ENCODE data around the gene NVL. TPM values are rescaled to one million over a fixed set of nuclear protein-coding genes. Genes with fewer than 3 reads are reported as not detected.
A peak's percentile ranks its signal among the peaks of the same experiment; 100 is the strongest.
"Not testable (repeated sequence)": the region's sequence is repeated elsewhere in the genome, so short reads cannot be mapped to it uniquely, and the experiment has no call there.

The NVL gene
- total RNA-seq, 1 donor from 2014 or later: 22.3 TPM

DNA sequence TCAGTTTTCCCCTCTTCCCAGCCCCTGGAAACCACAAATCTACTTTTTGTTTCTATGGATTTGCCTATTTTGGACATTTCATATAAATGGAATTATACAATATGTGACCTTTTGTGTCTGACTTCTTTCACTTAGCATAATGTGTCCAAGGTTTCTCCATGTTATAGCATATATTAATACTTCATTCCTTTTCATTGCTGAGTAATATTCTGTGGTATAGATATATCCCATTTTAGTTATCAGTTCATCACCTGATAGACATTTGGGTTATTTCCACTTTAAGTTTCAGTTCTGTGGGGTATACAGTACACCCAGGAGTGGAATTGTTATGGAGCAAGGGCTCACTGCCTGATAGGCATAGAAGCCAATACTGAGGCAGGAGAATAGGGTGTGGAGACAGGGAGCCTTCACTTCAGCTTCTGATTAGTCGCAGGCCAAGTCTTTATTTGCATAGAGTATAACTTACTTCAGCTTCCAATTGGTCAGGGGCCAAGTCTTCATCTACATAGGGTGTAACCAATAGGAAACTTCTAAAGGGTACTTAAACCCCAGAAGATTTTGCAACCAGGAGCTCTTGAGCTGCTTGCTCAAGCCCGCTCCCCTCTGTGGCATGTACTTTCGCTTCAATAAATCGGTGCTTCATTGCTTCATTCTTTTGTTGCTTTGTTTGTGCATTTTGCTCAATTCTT, 8.3 kb upstream of the NVL start:
- DNase-seq (ENCODE audit: low read depth in 2 of 2): no peak

DNA sequence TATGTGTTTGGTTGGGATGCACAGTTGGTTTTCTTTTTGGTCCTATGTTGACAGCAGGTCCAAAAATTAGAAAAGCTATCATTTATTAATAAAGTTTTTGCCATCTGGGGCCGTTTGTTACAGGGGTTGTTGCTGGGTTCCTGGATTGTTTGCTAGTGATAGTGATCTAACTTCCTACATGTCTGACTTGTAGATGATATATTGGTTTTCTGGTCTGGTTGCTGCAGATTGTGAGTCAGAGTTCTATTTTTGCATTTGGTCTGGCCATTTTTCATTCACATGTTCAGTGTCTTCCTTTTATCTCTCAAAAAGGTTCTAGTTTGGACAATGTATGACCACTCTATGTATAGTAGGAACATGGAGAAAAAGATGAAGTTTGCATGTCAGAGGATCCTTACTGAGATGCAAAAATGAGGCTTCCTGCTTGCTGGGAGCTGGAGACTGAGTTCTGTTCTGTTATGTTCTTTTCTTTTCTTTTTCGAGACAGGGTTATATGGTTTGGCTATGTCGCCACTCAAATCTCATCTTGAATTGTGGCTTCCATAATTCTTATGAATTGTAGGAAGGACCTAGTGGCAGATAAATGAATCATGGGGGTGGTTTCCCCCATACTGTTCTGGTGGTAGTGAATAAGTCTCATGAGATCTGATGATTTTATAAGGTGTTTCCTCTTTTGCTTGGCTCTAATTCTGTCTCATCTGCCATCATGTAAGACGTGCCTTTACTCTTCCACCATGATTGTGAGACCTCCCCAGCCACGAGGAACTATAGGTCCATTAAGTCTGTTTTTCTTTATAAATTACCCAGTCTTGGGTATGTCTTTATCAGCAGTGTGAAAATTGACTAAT, 4.2 kb upstream of the NVL start:
- DNase-seq (ENCODE audit: low read depth in 2 of 2): peak in 1 of 2 donors; percentile 35

DNA sequence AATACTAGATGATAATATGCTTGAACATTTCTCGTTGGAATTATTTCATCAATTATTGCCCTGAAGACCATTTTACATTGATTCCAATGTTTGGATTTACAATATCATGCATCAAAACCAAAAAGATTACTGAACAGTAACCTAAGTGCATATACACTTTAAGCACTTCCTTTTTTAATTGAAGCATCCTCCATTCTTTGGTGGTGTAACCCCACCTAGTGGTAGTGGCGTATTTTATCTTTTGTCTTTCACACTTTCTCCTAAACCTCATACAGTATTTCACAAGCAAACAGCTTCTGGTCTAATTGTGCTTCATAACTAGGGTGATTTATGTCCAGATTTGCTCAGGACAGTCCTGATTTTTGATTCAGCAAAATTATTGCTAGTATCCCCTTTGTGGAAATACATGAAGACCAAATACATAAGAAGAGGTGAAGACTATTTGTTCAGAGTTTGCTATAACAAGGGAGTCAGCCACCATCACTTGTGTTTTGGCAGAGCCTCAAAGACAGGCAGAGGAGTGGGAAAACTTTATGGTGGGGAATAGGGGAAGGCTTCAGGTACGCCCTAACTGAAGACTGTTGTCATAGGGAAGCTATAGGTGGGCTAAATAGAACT, 3.4 kb upstream of the NVL start:
- peak; percentile 57 to 66 for DNase-seq (ENCODE audit: low read depth in 2 of 2)

DNA sequence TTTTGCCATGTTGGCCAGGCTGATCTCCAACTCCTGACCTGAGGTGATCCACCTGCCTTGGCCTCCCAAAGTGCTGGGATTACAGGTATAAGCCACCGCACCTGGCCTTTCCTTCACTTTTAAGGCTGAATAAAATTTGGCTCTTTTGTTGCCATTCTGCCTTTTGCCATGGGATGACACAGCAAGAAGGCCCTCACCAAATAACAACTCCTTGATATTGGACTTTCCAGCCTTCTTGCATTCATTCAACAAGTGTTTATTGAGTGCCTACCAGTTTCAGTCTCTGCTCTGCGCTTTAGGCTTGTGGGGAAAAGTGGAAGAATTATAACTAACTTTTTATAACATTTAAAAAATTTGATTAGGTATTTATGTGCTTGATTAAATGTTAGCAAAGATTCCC, 1.9 kb upstream of the NVL start:
- no peak for DNase-seq (ENCODE audit: low read depth in 2 of 2)

DNA sequence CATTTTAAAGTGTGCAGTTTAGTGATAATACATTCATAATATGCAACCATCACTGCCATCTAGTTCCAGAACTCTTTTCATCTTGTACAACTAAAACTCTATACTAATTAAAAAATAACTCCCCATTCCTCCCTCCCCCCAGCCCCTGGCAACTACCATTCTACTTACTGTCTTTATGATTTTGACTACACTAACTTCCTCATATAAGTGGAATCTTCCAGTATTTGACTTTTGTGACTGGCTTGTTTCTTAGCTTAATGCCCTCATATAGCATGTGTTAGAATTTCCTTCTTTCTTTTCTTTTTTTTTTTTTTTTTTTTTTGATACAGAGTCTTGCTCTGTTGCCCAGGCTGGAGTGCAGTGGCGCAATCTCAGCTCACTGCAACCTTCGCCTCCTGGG, 1.4 kb upstream of the NVL start:
- no peak for DNase-seq (ENCODE audit: low read depth in 2 of 2)

DNA sequence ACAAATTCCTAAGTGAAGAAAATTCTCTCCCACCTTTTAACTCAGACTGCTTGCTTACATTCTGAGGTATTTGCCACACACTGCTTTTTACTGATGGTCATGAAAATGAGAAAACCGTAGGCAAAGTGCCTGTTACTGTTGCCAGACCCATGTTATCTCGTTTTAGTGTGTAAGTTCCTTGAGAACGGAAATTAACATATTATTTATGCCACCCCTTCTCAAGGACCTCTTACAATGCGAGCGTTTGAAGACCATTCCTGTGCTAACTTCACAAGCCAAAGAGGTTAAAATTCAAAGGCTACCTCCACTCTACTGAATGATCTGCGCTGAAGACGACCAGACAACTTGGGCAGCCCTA, 509 bp downstream of the NVL start:
- DNase-seq (ENCODE audit: low read depth in 2 of 2): no peak

DNA sequence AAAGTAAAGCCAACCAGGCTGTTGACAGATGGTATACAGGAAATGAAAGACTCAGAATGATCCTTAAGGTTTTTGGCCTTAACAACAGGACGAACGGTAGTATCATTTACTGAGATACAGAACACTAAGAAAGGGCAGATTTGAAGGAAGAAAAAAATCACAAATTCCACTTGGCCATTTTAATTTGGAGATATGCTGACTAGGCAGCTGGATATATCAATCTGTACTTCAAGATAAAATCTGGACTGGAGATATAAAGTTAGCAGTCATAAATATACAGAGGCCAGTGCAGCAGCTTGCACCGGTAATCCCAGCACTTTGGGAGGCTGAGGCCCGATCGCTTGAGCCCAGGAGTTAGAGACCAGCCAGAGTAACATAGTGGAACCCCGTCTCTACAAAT, 1.3 kb downstream of the NVL start:
- DNase-seq (ENCODE audit: low read depth in 2 of 2): no peak

DNA sequence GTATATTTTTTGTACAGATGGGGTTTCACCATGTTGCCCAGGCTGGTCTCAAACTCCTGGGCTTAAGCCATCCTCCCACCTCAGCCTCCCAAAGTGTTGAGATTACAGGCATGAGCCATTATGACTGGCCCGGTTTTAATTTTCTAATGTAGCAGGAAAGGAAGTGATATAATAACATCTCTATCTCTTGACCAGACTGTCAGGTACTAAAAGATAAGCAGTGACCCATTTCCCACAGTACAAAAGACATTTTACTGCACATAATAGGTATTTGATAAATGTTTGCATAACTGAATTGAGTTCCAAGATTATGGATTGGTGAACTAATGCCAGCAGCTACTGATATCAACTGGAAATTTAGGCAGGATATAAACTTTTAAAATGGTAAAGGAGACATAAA, 4.0 kb downstream of the NVL start:
- DNase-seq (ENCODE audit: low read depth in 2 of 2): peak in 1 of 2 donors; percentile 38

DNA sequence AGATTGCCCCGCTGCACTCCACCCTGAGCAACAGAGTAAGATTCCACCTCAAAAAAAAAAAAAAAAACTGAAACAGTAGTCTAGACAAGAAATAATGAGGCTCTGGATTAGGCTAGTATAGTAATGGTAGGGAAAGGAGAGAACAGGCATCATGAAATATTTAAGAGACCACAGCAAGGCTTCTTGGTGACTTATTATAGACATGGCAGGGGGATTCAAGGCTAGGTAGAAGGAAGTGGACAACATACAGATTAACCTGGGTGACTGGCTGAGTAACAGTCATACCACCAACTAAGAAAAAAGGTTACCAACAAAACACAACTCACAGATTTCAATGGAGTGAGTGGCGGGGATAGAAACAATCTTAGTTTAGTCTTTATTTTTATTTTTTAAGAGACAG, 8.3 kb downstream of the NVL start:
- no peak for DNase-seq (ENCODE audit: low read depth in 2 of 2)

DNA sequence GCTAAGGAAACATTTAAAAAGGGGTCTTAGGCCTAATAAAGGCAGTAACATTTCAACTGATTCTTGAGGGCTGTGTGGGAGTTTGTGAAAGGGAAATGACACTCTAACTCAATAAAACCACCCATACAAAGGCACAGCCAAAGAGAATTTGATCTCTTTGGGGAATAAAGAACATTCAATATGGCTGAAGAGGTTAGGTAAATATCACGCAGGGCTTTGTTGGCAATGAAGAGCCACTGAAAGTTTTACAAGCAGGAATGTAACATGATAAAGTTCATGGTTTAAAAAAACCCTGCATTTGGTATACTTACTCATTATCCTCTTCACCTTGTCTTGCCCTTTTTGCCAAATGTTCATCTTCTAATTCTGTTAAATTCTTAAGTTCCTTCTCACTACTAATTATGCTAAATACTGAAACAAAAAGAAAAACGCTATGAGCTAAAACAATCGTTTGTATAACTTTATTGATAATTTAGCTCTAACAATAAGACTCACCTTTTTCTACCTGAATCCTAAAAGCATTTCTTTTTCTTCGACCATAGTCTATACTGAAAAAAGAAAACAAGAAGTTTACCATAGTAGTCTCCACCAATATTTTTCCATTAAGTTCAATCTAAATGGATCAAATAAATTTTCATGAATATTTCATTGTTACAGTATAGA, 12.5 kb downstream of the NVL start:
- no peak for DNase-seq (ENCODE audit: low read depth in 2 of 2)

DNA sequence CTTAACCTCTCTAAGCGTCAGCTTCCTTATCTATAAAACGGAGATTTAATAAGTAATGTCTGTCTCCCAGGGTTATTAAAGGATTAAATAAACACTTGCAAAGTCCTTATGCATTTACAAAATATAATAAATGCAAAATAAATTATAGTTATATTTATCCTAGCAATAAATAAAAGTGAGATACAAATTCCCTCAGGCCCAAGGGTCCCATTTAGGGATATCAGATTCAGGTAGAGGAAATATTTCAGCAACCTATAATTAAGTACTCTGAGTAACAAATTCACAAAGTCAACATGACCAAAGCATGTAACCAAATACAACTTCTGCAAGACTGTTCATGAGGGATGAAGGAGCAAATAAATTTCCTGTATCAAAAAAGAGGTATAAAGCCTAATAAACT, 17.9 kb downstream of the NVL start:
- DNase-seq (ENCODE audit: low read depth in 2 of 2): no peak

DNA sequence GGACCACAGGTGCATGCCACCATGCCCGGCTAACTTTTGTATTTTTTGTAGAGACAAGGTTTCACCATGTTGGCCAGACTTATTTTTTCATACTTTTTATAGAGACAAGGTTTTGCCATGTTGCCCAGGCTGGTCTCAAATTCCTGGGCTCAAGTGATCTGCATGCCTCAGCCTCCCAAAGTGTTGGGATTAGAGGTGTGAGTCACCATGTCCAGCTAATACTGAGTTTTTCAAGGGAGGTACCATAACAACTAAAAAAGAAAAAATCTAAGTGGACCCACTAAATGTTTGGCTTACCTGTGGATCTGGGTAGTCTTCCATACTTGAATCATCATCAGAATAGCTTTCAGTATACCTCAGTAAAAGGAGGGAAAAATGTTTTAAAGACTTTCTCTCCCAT, 18.5 kb downstream of the NVL start:
- DNase-seq (ENCODE audit: low read depth in 2 of 2): not testable (repeated sequence)

DNA sequence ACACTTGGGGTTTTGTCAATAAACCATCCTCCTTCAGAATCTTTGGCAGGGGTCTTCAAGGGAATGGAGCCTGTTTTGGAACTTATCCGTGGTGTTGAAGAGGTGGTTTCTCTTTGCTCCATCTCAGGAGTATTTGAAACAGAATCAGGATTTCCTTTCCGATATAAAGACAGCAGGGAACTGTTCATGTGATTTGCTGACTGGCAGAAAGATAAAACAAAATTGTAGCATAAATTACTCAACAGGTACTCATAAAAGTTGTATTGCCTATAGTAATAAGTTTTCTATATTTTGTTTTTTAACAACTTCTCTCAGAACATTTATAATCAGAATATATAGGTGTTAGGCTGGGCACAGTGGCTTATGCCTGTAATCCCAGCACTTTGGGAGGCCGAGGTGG, 21.9 kb downstream of the NVL start:
- DNase-seq (ENCODE audit: low read depth in 2 of 2): no peak

DNA sequence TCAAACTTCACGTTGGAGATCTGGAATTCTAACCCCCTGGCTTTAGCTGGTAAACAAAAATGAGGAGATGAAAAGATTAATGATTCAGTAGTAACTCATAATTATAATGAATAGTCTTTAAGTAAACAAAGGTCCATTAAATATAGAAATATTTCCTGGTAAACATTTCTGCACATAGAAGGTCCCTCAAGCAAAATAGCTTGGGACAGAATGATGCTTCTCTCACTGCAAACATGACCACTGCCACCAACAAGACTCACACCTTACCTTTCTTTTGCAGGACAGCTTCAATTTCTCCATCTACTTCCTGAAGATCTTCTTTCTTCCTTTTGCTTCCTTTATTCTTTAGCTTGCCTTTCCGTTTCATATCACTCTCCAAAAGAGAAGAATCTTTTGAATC, 25.2 kb downstream of the NVL start:
- DNase-seq (ENCODE audit: low read depth in 2 of 2): no peak

DNA sequence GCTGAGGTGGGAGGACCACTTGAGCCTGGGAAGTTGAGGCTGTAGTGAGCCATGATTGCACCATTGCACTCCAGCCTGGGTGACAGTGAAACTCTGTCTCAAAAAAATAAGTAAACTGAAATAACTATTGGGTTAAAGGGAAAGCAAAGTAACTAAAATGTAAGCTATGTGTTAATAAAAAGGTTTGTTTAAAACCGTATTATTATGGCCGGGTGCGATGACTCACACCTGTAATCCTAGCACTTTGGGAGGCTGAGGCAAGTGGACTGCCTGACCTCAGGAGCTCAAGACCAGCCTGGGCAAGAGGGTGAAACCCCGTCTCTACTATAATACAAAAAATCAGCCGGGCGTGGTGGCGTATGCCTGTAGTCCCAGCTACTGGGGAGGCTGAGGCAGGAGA, 27.0 kb downstream of the NVL start:
- no peak for DNase-seq (ENCODE audit: low read depth in 2 of 2)

DNA sequence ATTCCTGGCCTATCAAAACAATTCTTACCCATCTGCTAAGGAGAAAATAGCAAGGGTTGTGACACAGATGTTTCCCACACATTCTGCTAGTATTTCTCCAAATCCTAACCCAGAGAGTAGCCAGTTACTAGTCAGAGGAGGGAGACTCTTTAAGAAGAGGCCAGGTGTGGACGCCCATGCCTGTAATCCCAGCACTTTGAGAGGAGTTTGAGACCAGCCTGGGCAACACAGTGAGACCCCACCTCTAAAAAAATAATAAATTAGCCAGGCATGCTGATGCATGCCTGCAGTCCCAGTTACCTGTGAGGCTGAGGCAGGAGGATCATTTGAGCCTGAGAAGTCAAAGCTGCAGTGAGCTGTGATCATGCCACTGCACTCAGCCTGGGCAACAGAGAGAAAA, 28.6 kb downstream of the NVL start:
- no peak for DNase-seq (ENCODE audit: low read depth in 2 of 2)

DNA sequence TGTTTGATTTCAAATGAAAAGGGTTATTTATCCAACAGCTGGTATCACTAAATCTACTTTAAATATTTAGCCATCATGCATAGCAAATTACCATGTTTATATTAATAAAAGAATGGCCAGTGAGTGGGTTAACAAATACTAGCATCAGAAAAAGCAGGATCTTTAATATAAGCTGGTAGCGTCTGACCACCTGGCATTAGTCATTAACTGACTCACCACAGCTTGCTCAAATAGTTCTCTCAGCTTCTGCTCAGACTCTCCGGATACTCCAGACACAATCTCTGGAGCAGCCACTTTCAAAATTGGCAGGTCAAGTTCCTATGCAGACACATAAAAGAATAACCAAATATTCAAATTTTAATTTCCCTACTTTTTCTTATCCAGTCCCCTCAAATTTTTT, 29.6 kb downstream of the NVL start:
- peak in 1 of 2 donors; percentile 83 for DNase-seq (ENCODE audit: low read depth in 2 of 2)

DNA sequence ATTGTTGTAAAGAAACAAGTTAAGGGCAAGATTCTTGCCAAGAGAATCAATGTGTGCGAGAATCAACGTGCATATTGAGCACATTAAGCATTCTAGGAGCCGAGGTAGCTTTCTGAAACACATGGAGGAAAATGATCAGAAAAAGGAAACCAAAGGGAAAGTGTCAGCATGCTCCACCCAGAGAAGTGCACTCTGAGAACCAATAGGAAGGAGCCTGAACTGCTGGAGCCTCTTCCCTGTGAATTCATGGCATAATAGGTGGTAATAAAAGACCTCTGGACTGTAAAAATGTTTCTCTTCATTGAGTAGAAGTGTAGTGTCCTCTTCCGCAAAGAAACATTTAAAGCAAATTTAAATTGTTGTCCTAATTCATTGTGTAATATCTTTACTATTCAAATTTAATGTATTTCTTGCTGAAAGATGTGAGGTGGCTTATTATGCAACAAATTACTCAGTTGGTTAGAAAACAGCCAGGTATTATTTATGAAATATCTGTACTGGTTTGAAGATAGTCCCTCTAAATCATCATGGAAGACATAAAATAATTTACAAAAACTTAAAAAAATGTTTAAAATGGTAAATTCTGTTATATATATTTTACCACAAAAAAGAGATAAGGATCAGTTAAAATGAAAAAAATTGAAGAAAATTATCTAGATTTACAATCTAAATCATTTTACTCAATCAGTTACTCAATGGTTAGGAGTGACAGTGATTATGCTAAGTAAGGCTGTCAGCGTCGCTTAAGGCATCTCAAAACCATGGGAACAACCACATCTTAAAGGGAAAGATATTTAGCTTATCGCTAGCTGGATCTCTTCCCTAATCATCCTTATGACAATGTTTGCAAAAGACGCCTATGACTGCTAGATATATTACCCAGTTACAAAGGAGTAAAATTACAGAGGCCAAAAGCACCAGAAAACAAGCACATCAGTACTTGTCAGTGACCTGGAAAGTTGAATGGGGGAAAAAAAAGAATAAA, 31.3 kb downstream of the NVL start:
- DNase-seq (ENCODE audit: low read depth in 2 of 2): no peak

DNA sequence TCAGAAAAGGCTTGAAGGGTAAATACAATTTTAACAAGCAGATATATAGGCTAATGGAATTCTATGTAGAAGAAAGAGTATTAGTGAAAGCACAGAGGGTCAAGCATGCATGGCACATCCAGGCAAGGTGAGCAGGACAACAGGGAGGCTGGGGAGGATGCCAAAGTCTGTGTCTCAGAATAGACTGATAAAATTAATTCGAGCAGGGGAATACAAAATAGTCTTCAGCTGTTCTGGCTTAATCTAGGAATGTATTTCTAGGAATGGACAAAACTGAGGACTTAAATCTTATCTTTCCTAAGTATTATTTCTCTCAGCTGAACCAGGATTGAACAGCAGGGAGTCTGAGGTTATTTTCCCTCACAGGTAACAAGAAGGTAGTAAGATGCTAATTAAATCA, 35.2 kb downstream of the NVL start:
- DNase-seq (ENCODE audit: low read depth in 2 of 2): no peak

DNA sequence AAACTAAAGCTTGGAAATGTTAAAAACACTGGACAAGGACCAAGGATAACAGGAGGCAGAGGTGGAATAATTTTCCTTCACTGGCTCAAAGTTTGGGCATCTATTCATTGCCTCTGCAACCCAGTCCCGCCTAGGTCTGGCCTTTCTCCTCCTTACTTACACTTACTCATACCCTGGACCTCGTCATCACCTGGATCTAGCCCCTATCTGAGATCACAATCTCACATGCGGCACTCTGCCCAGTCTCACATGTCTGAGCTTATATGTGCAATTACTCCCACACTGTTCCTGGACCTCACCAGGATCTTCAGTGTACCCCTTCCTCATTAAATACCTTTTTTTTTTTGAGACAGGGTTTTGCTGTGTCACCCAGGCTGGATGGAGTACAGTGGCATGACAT, 37.6 kb downstream of the NVL start:
- DNase-seq (ENCODE audit: low read depth in 2 of 2): peak in 1 of 2 donors; percentile 10

DNA sequence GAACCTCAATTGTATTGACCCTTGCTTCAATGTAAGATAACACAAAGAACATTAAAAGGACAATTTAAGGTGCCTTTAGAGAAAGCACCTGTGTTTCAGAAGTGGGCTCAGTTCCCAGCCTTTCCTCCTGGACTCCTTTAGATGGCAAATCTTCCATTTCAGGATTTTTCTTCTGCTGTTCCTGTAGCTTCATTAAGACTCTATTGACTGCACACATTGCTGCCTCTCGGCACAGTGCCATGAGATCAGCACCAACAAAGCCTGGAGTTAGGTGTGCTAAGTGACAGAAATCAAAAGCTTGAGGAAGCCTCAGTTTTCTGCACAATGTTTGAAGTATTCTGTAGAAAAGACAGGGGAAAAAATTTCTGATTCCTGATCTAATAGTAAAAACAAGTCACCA, 40.6 kb downstream of the NVL start:
- no peak for DNase-seq (ENCODE audit: low read depth in 2 of 2)
